ENCODE results near the gene MTLN. TPM values are rescaled to one million over a fixed set of nuclear protein-coding genes. Genes with fewer than 3 reads are reported as not detected.

MTLN gene
- total RNA-seq, 3 donors from 2014 or later = 68.2 to 88.3 (median 69.9) TPM

DNA sequence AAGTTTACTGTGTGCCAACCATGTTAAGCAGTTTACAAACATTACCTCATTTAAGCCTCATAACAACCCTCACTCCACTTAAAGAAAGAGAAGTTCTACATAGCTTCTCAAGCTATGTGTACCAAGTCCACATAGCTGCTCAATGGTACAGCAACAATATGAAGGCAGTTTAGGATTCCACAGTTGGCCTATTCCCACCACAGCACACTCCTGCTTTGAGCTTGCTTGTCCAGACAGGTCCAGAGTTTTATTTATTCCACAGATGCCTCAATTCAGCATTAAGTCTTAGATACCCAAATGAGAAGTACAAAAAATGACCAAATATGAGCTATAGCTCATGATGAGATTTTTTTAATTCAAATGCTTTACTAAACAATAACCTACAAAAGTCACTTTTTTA, 32.3 kb downstream of the MTLN start:
- H3K36me3 ChIP-seq = no peaks in the 10 kb centered on the region
- H3K4me3 ChIP-seq = no peak overlapping the region
- intact Hi-C loops (cut with DNase I; ENCODE audit: low total_unique reads) = no loop called here
- no peak overlapping the region for H3K27ac ChIP-seq
- no peaks in the 10 kb centered on the region for H3K4me1 ChIP-seq
- H3K9me3 ChIP-seq = peaks cover 0 to 22% of the 10 kb centered on the region in 2 donors
- TF ChIP-seq CTCF (IDR thresholded peaks at IDR 0.05) = no peak
- TF ChIP-seq POLR2A (IDR thresholded peaks at IDR 0.05) = no peak
- no peak for TF ChIP-seq POLR2AphosphoS5 (IDR thresholded peaks at IDR 0.05)
- no peak for DNase-seq (ENCODE audit: low spot score in 2 of 2)
- no peaks in the 10 kb centered on the region for H3K27me3 ChIP-seq

DNA sequence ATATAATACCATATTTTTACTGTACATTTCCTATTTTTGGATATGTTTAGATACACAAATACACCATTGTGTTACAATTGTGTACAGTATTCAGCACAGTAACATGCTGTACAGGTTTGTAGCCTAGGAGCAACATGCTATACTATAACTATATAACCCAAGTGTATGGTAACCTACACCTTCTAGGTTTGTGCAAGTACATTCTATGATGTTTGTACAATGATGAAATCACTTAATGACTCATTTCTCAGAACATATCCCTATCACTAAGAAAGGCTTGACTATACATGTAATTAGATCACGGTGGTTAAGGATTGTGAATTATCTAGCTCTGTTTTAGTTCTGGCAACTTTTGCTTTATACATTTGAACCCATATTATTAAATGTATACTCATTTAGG, 38.8 kb downstream of the MTLN start:
- no peaks in the 10 kb centered on the region for H3K27me3 ChIP-seq
- no peak overlapping the region for H3K4me3 ChIP-seq
- TF ChIP-seq CTCF (IDR thresholded peaks at IDR 0.05) = no peak
- TF ChIP-seq POLR2AphosphoS5 (IDR thresholded peaks at IDR 0.05) = no peak
- TF ChIP-seq POLR2A (IDR thresholded peaks at IDR 0.05) = no peak
- intact Hi-C loops (cut with DNase I; ENCODE audit: low total_unique reads) = no loop called here
- H3K4me1 ChIP-seq = no peaks in the 10 kb centered on the region
- no peak overlapping the region for H3K27ac ChIP-seq
- DNase-seq (ENCODE audit: low spot score in 2 of 2) = no peak
- H3K36me3 ChIP-seq = no peaks in the 10 kb centered on the region
- no peaks in the 10 kb centered on the region for H3K9me3 ChIP-seq

- H3K27ac ChIP-seq = no peak overlapping the region
- no peaks in the 10 kb centered on the region for H3K36me3 ChIP-seq
- intact Hi-C loops (cut with DNase I; ENCODE audit: low total_unique reads) = no loop called here
- no peaks in the 10 kb centered on the region for H3K4me1 ChIP-seq
- TF ChIP-seq POLR2AphosphoS5 (IDR thresholded peaks at IDR 0.05) (no peak), CTCF (IDR thresholded peaks at IDR 0.05) (no peak), POLR2A (IDR thresholded peaks at IDR 0.05) (no peak)
- no peak for DNase-seq (ENCODE audit: low spot score in 2 of 2)
- H3K9me3 ChIP-seq = no peaks in the 10 kb centered on the region
- no peaks in the 10 kb centered on the region for H3K27me3 ChIP-seq
- H3K4me3 ChIP-seq = no peak overlapping the region
Measured at GRCh38 chr2:110172506-110172905, 39.8 kb downstream of the MTLN start.

GRCh38 chr2:110170102-110170501, 42.2 kb downstream of the MTLN start:
- no peak for DNase-seq (ENCODE audit: low spot score in 2 of 2)
- H3K27me3 ChIP-seq = no peaks in the 10 kb centered on the region
- H3K36me3 ChIP-seq = no peaks in the 10 kb centered on the region
- H3K4me3 ChIP-seq = no peak overlapping the region
- no peaks in the 10 kb centered on the region for H3K9me3 ChIP-seq
- no peak overlapping the region for H3K27ac ChIP-seq
- TF ChIP-seq CTCF (IDR thresholded peaks at IDR 0.05) = no peak
- no peak for TF ChIP-seq POLR2A (IDR thresholded peaks at IDR 0.05)
- no peak for TF ChIP-seq POLR2AphosphoS5 (IDR thresholded peaks at IDR 0.05)
- intact Hi-C loops (cut with DNase I; ENCODE audit: low total_unique reads) = no loop called here
- H3K4me1 ChIP-seq = no peaks in the 10 kb centered on the region

- H3K27ac ChIP-seq = no peak overlapping the region
- intact Hi-C loops (cut with DNase I; ENCODE audit: low total_unique reads) = no loop called here
- H3K4me1 ChIP-seq = no peaks in the 10 kb centered on the region
- TF ChIP-seq CTCF (IDR thresholded peaks at IDR 0.05) (no peak), POLR2A (IDR thresholded peaks at IDR 0.05) (no peak), POLR2AphosphoS5 (IDR thresholded peaks at IDR 0.05) (no peak)
- no peaks in the 10 kb centered on the region for H3K9me3 ChIP-seq
- H3K4me3 ChIP-seq = no peak overlapping the region
- no peak for DNase-seq (ENCODE audit: low spot score in 2 of 2)
- no peaks in the 10 kb centered on the region for H3K27me3 ChIP-seq
- no peaks in the 10 kb centered on the region for H3K36me3 ChIP-seq
Measured at GRCh38 chr2:110167326-110168000, 44.9 kb downstream of the MTLN start.

All from breast epithelium (tissue), 4 donors.